ENCODE measurements around the gene CRABP1. TPM values are rescaled to one million over a fixed set of nuclear protein-coding genes. Genes with fewer than 3 reads are reported as not detected.

The CRABP1 gene
- polyA plus RNA-seq, 3 donors, result not detected

DNA sequence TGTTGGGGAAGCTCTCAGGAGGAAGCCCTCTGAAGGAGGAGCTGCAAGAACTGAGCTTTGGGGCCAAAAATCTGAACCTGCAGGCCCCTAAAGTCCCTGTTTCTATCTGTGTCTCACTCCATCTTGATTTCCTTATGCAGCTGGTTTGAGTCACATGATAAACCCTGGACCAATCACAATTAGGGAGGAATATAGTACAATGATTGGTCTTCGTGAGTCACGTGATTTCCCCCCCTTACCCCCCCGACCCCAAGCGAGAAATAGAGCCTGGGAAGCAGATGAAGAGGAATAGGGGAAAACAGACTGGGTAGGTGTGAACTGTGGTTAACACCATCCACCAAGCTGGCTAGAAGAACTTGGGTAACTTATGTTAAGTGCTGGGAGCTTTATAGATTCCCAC is 12.9 kb downstream of the CRABP1 start:
- Histone ChIP-seq H2AFZ (ENCODE audit: insufficient read depth, low read depth, low read length, poor library complexity, severe bottlenecking) (no peak overlapping the region), H3K9me3 (replicated peaks in 1 of 2; ENCODE audit: control insufficient read depth in 1 of 2, insufficient read depth in 1 of 2, low read length in 2 of 2) (no peaks in the 10 kb centered on the region), H3K4me2 (replicated peaks; ENCODE audit: extremely low read depth, low read length, poor library complexity, severe bottlenecking) (no peak overlapping the region), H4K20me1 (ENCODE audit: insufficient read depth, low read length) (no peaks in the 10 kb centered on the region), H3K4me3 (replicated peaks in 1 of 3; ENCODE audit: low read depth in 2 of 3, low read length in 3 of 3) (no peak overlapping the region), H3K27me3 (ENCODE audit: control insufficient read depth in 2 of 2, insufficient read depth in 2 of 2, low read length in 2 of 2) (no peaks in the 10 kb centered on the region), H3K9ac (ENCODE audit: insufficient read depth, low read length, poor library complexity, severe bottlenecking) (no peak overlapping the region), H3K27ac (ENCODE audit: low read depth in 1 of 2, low read length in 2 of 2) (no peak overlapping the region), H3K36me3 (replicated peaks in 1 of 2; ENCODE audit: control insufficient read depth in 1 of 2, insufficient read depth in 2 of 2, low read length in 2 of 2) (no peaks in the 10 kb centered on the region), H3K79me2 (ENCODE audit: insufficient read depth, low read length) (no peaks in the 10 kb centered on the region), H3K4me1 (ENCODE audit: control insufficient read depth in 1 of 2, insufficient read depth in 2 of 2, low read length in 2 of 2) (no peaks in the 10 kb centered on the region)
- TF ChIP-seq, protein P1, sequence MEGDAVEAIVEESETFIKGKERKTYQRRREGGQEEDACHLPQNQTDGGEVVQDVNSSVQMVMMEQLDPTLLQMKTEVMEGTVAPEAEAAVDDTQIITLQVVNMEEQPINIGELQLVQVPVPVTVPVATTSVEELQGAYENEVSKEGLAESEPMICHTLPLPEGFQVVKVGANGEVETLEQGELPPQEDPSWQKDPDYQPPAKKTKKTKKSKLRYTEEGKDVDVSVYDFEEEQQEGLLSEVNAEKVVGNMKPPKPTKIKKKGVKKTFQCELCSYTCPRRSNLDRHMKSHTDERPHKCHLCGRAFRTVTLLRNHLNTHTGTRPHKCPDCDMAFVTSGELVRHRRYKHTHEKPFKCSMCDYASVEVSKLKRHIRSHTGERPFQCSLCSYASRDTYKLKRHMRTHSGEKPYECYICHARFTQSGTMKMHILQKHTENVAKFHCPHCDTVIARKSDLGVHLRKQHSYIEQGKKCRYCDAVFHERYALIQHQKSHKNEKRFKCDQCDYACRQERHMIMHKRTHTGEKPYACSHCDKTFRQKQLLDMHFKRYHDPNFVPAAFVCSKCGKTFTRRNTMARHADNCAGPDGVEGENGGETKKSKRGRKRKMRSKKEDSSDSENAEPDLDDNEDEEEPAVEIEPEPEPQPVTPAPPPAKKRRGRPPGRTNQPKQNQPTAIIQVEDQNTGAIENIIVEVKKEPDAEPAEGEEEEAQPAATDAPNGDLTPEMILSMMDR (IDR thresholded peaks at IDR 0.05), result no peak
- Mint-ChIP-seq H3K4me3 (no peak overlapping the region), H3K27me3 (ENCODE audit: low read depth in 3 of 3) (peaks cover 1 to 9% (median 7%) of the 10 kb centered on the region in 3 donors), H3K4me1 (no peaks in the 10 kb centered on the region), H3K27ac (no peak overlapping the region), H3K36me3 (no peaks in the 10 kb centered on the region), H3K9me3 (peaks cover 0 to 5% (median 0%) of the 10 kb centered on the region in 7 donors)
- WGBS (ENCODE audit: insufficient coverage), result no CpG with 5 or more reads among the region's 4 CpGs
- no peak for DNase-seq
- intact Hi-C loops (cut with micrococcal nuclease), result no loop called here

DNA sequence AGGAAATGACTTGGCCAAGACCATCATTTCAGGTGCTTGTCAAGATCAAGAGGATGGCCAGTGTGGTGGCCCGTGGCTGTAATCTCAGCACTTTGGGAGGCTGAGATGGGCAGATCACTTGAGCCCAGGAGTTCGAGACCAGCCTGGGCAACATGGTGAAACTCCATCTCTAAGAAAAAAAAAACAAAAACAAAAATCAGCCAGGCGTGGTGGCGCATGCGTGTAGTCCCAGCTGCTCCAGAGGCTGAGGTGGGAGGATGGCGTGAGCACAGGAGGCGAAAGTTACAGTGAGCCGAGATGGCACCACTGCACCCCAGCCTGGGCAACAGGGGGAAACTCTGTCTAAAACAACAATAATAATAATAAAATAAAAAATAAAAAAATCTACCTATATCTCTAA is 15.0 kb downstream of the CRABP1 start:
- peaks cover 1 to 8% (median 7%) of the 10 kb centered on the region in 3 donors for H3K27me3 Mint-ChIP-seq (ENCODE audit: low read depth in 3 of 3)
- peaks cover 2% of the 10 kb centered on the region for H3K4me1 Mint-ChIP-seq
- no peaks in the 10 kb centered on the region for H3K36me3 Mint-ChIP-seq
- H4K20me1 ChIP-seq (ENCODE audit: insufficient read depth, low read length), result no peaks in the 10 kb centered on the region
- H3K79me2 ChIP-seq (ENCODE audit: insufficient read depth, low read length), result no peaks in the 10 kb centered on the region
- WGBS (ENCODE audit: insufficient coverage), result 75% methylated on average over 2 of the region's 8 CpGs
- no peak overlapping the region for H3K4me3 Mint-ChIP-seq
- H2AFZ ChIP-seq (ENCODE audit: insufficient read depth, low read depth, low read length, poor library complexity, severe bottlenecking), result no peak overlapping the region
- H3K9me3 Mint-ChIP-seq, result peaks cover 0 to 5% (median 0%) of the 10 kb centered on the region in 7 donors
- no peak overlapping the region for H3K27ac ChIP-seq (ENCODE audit: low read depth in 1 of 2, low read length in 2 of 2)
- H3K4me3 ChIP-seq (replicated peaks in 1 of 3; ENCODE audit: low read depth in 2 of 3, low read length in 3 of 3), result no peak overlapping the region
- H3K27me3 ChIP-seq (ENCODE audit: control insufficient read depth in 2 of 2, insufficient read depth in 2 of 2, low read length in 2 of 2), result no peaks in the 10 kb centered on the region
- DNase-seq, result no peak
- no peak overlapping the region for H3K9ac ChIP-seq (ENCODE audit: insufficient read depth, low read length, poor library complexity, severe bottlenecking)
- H3K36me3 ChIP-seq (replicated peaks in 1 of 2; ENCODE audit: control insufficient read depth in 1 of 2, insufficient read depth in 2 of 2, low read length in 2 of 2), result no peaks in the 10 kb centered on the region
- no peaks in the 10 kb centered on the region for H3K9me3 ChIP-seq (replicated peaks in 1 of 2; ENCODE audit: control insufficient read depth in 1 of 2, insufficient read depth in 1 of 2, low read length in 2 of 2)
- H3K4me1 ChIP-seq (ENCODE audit: control insufficient read depth in 1 of 2, insufficient read depth in 2 of 2, low read length in 2 of 2), result peaks cover 2% of the 10 kb centered on the region in 2 donors
- TF ChIP-seq, protein P1 (IDR thresholded peaks at IDR 0.05), result no peak
- no peak overlapping the region for H3K4me2 ChIP-seq (replicated peaks; ENCODE audit: extremely low read depth, low read length, poor library complexity, severe bottlenecking)
- H3K27ac Mint-ChIP-seq, result no peak overlapping the region
- intact Hi-C loops (cut with micrococcal nuclease), result no loop called here
